BJ (cell line): ENCODE results near the gene TKT. TPM values are rescaled to one million over a fixed set of nuclear protein-coding genes. Genes with fewer than 3 reads are reported as not detected.

Experiments used
- CTCF ChIA-PET: fragments of 350-600 bp; formaldehyde crosslinking; extraction: SDS; loops from one replicate; lab custom pipeline; 2021; ENCODE audit warnings: antibody characterized with exemption, inconsistent platforms; lab: Yijun Ruan, JAX
- POLR2A ChIA-PET: fragments of 300-600 bp; sonication (Branson Sonifier 250); formaldehyde crosslinking; extraction: SDS; loops from one replicate; lab custom pipeline; 2021; ENCODE audit warnings: antibody characterized with exemption; lab: Charles Lee
- DNase-seq: peaks from one replicate; pipeline ENCODE4 v3.0.0-alpha.2; 2011; ENCODE audit warnings: low read depth
- H3K27me3 ChIP-seq: 2 replicates; pipeline ENCODE4 v1.6.0; 2011; ENCODE audit warnings: low read length; ENCODE audit not compliant: control insufficient read depth, insufficient read depth
- H3K36me3 ChIP-seq: 2 replicates; pipeline ENCODE4 v1.5.1; 2011; ENCODE audit warnings: low read length; ENCODE audit not compliant: control insufficient read depth, insufficient read depth
- H3K4me3 ChIP-seq: 2 replicates; pipeline ENCODE4 v1.5.1; 2011; ENCODE audit warnings: low read depth, mild to moderate bottlenecking, control low read depth, low read length
- CTCF ChIP-seq: IDR thresholded peaks from 2 replicates; pipeline ENCODE4 v1.5.1; 2011; ENCODE audit warnings: low read depth, mild to moderate bottlenecking, control low read depth, inconsistent platforms, low read length, moderate library complexity; ENCODE audit not compliant: insufficient read depth
- polyA plus RNA-seq: library from polyadenylated mRNA; depleted of rRNA; stranded (reverse); fragments of >200 nt; gene quantifications from 2 replicates; pipeline ENCODE4 v1.2.3, GENCODE V29; 2011

The TKT gene
- polyA plus RNA-seq, 1 experiment, result 305 TPM

DNA sequence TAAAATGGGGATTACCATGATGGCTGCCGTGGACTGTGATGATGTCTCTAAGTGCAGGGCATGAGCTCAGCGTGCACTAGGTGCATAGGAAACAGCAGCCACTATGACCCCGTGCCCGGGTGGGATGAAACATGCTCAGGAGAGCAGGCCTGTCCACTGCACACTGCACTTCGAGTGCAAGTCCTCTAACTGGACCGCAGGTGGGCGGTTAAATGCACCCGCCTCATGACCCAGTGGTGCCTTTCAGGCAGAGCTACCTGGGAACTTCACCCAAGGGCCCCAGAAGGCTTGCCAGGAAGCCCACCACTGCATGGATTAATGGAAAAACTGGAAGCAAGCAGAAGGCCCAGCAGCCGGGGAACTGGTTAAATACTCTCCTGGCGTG, 60.8 kb downstream of the TKT start:
- no peak overlapping the region for H3K4me3 ChIP-seq
- ChIA-PET POLR2A (no interaction called here), CTCF (interaction anchor here (1.0 to 12.6 kb wide), 23 partner anchors 8 to 345 kb away, joined by 3 to 206 read pairs (median 13); partner anchors contain the start of gene PRKCD)
- TF ChIP-seq CTCF, result no peak
- DNase-seq, result no peak
- no peaks in the 10 kb centered on the region for H3K27me3 ChIP-seq
- H3K36me3 ChIP-seq, result peaks cover 5% of the 10 kb centered on the region

GRCh38 chr3:53194210-53195065, 61.4 kb downstream of the TKT start:
- no peak overlapping the region for H3K4me3 ChIP-seq
- H3K36me3 ChIP-seq, result peaks cover 7% of the 10 kb centered on the region
- no peaks in the 10 kb centered on the region for H3K27me3 ChIP-seq
- ChIA-PET POLR2A (no interaction called here), CTCF (interaction anchor here (1.3 to 12.6 kb wide), 17 partner anchors 7 to 344 kb away, joined by 4 to 206 read pairs (median 14); no protein-coding TSS in a partner anchor)
- no peak for TF ChIP-seq CTCF
- DNase-seq, result no peak

DNA sequence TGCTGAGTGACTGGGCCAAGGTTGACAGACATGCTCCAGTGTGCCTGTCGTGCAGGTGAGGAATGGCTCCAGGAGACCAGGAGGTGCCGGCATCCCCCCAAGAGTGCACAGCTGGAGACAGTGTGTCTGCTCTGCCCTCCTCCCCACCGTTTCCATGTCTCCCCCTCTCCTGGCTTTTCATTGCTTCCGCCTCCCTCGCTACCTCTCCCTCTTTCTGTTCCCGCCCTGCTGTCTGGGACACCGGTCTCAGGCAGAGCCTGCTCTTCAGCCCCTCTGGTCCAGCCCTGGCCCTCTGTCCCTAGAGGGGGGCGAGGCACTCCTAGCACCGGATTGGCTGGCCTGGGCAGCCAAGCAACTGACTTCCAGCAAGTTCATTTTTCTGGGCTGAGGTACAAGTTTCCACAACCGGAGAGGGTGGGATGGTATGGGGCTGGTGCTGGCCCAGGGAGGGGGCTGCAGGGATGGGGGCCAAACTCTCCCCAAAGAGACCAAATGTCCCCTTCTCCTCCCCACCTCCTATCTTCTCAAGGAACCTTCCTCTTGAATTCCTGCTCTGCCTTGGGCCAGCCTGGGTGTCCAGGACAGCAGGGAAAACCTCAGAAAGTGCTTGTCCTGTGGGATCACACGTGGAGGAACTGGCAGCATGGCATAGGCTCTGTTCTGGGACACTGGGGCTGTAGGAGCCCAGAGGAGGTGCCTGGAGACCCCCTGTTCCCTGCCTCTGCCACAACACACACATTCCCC, 62.2 kb downstream of the TKT start:
- no peak for DNase-seq
- POLR2A ChIA-PET, result no interaction called here

DNA sequence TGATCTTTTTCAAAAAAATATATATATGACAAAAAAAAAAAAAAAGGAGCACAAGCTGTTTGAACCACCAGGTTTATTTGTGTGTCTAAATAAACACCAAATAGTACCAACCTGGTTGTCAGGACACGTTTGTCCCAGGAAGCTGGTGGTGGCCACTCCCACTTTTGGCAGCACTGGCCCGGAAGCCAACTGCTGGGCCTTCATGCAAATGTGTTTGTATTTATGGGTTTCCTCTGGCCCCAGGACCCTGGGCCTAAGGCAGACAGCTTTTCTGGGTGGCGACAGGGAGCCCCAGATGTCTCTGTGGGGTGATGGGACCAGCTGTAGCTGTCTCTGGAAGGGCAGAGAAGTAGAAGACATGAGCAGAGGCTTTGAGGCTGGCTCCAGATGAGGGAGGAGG, 63.2 kb downstream of the TKT start:
- POLR2A ChIA-PET, result no interaction called here
- TF ChIP-seq CTCF, result no peak
- peaks cover 12% of the 10 kb centered on the region for H3K36me3 ChIP-seq

More for the DNA sequence above, 62.2 kb downstream of the TKT start:
- no peak for TF ChIP-seq CTCF
- no peaks in the 10 kb centered on the region for H3K27me3 ChIP-seq
- H3K4me3 ChIP-seq, result no peak overlapping the region
- CTCF ChIA-PET, result interaction anchor here (0.7 to 12.6 kb wide), 5 partner anchors 59 to 84 kb away, joined by 3 to 206 read pairs (median 69); no protein-coding TSS in a partner anchor
- H3K36me3 ChIP-seq, result peaks cover 9% of the 10 kb centered on the region

More for the DNA sequence above, 63.2 kb downstream of the TKT start:
- Histone ChIP-seq H3K27me3 (no peaks in the 10 kb centered on the region), H3K4me3 (no peak overlapping the region)
- CTCF ChIA-PET, result interaction anchor here (0.9 to 12.6 kb wide), 3 partner anchors 9 to 76 kb away, joined by 4 to 206 read pairs (median 89); no protein-coding TSS in a partner anchor
- DNase-seq, result no peak
